GM18868 (cell line): ENCODE results near the gene CADPS2.
"Not testable (repeated sequence)": the region's sequence is repeated elsewhere in the genome, so short reads cannot be mapped to it uniquely, and the experiment has no call there.

Experiments used
- ATAC-seq: cut with Tn5 transposase; IDR thresholded peaks from one replicate; pipeline ENCODE4 v1.9.1; 2021; ENCODE audit warnings: mild to moderate bottlenecking, moderate library complexity; ENCODE audit not compliant: unreplicated experiment

The CADPS2 gene

DNA sequence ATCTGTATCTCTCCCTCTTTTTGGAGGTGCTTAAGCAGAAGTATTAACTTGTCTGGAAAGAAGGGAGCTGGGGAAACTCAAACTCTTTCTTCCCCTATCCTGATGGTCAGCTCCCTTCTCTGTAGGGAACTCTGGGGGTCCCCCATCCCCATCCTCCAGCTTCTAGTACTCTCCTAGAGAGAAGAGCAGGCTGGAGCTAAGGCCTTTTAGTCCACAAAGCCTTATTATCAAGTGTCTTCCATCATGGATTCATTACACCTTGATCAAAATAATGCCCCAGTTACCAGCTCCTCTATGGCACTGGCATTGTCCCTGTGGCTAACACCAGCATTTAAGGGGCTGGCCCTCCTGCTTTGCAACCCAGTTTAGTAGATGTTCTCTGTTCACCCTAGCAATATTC lies 35.7 kb downstream of the CADPS2 start:
- ATAC-seq = no peak

DNA sequence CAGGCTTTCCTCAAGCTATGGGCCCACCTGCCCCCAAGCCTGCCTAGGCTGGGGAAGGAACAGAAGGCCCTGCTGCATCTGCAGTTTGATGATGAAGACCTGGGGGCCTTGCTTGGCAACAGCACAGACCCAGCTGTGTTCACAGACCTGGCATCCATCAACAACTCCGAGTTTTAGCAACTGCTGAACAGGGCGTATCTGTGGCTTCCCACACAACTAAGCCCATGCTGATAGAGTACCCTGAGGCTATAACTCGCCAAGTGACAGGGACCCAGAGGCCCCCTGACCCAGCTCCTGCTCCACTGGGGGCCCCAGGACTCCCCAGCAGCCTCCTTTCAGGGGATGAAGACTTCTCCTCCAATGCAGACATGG lies 36.3 kb downstream of the CADPS2 start:
- ATAC-seq = no peak

DNA sequence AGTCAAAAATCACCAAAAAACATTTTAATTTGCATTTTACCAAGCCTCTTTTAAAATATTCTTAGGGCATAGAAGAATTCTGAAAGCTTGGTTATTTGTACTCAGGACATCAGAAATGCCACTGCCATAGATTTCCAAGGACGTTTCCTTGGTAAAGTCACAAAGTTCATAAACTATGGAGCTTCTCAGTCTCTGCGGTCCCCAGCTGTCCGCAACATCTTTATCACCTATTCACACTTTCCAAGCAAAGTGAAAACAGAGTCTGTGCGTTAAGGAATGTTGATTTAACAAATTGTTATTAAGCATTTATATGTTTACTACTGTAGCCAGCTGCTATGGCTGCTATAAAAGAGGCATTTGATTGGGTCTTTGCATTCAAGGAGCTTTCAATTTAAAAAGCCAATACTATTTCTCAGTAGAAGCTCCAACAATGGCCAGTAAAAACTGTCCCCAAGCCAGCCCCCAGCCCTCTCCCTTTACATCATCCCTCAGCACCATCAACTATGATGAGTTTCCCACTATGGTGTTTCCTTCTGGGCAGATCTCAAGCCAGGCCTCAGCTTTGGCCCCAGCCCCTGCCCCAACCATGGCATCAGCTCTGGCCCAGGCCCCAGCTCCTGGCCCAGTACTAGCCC lies 36.8 kb downstream of the CADPS2 start:
- no peak for ATAC-seq

DNA sequence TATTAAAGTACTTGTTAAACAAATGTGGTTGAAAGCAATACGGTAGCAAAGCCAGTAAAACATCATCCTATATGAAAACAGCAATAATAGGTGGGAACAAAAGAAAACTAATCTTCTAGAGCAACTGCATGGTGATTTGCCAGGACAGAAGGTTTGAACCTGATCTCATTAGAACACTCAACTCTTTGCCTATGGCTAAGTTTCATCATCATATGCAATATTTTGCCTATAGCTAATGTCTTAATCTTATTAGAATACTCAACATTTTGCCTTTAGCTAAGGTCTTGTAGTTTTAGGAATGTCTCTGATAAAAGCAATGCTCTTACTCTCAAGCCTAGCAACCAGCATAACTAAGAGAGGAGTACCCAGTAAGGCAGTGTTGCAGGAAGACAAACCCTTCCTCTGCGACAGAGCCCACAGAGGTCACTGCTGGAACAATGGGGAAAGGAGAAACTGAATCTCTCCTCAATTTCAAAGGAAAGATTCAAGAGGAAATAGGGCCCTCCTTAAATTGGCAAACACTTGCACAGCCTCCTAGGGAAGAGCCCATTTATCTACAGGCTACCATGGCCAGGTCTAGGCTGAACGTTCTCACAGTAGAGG lies 38.3 kb downstream of the CADPS2 start:
- ATAC-seq = no peak

DNA sequence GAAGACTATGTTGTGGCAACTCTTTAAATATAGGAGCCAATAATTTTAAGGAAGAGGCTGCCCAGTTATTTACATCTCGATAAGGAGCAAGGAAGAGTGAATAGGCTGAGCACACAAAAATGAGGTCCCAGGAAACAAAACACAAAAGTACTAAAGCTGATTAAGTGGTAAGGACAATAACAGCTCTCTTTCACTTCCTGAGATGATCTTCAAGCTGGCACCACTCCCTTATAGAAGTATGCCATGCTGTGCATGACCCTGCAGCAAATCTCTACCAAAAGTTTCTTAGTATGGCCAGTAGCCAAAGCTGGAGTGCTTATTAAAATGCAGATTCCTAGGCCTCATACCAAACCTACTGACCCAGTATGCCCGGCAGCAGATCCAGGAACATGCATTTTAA lies 39.7 kb downstream of the CADPS2 start:
- no peak for ATAC-seq

DNA sequence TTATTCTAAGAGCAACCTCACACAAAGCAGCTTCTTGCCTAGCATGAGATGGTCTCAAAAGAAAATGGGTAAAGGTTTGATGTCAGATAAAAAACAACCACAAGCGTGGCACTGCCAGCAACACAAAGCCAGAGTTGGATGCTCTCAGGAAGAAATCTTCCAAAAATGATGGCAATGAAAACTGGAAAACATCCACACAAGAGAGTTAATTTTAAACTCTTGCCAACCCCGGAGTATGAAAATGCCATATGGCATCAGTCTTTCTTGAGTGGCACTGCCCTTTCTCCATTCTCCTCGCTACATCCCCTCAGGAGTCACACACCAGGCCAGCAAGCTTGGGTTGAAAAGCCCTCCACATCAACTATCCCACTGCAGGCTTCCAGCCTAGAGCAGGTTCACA lies 41.0 kb downstream of the CADPS2 start:
- no peak for ATAC-seq

DNA sequence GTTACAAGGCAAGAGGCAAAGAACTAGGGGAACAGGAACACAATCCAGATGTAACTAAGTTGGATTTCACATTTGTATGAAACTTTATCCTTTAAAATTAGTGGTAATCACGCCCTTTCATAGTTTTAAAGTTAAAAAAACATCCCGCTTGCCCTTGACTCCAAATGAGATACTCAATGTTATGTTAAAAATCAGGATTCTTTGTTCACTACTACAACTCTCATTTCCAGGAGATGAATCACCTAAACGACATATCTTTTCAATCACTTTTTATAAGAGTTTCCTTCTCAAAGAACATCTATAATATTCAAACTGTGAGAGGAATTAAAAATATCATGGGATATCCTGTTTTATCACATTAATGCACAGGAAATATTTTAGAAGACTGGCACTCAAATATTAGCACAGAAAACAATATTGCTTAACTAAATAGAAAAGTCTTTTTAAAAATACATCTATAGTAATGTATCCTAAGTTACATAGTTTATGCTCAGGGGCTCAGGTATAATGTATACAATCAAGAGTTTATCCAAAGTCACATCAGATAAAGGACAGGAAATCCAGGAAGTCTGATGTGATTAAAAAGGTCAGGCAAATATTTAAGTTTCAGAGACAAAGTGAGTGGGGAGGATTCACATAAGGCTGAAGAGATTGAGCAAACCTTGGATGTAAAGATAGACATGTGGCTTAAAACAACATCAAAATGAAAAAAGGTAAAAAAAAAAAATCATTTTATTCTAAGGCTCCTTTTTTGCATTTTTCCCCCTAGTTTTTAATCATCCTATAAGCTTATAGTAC lies 41.9 kb downstream of the CADPS2 start:
- ATAC-seq = no peak

DNA sequence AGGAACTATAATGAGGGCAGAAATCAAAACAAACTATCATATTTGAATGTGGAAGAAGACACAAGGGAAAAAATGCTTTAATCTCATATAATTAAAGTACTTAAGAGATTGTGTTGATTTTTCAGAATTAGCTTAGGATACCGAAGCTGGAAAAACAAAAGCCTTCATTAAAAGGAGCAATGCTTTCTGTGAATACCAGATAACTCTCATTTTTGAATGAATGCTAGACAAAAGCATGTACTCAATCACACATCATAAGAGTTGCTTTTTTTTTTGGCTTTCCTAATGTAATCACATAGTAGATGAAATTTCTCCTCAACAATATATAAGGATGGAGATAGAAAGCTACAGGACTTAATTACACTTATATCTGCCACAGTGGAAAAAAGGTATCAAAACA lies 43.3 kb downstream of the CADPS2 start:
- ATAC-seq = no peak

DNA sequence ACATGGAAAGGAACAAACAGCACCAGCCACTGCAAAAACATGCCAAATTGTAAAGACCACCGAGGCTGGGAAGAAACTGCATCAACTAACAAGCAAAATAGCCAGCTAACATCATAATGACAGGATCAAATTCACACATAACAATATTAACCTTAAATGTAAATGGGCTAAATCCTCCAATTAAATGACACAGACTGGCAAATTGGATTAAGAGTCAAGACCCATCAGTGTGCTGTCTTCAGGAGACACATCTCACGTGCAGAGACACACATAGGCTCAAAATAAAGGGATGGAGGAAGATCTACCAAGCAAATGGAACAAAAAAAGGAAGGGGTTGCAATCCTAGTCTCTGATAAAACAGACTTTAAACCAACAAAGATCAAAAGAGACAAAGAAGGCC lies 50.0 kb downstream of the CADPS2 start:
- not testable (repeated sequence) for ATAC-seq

DNA sequence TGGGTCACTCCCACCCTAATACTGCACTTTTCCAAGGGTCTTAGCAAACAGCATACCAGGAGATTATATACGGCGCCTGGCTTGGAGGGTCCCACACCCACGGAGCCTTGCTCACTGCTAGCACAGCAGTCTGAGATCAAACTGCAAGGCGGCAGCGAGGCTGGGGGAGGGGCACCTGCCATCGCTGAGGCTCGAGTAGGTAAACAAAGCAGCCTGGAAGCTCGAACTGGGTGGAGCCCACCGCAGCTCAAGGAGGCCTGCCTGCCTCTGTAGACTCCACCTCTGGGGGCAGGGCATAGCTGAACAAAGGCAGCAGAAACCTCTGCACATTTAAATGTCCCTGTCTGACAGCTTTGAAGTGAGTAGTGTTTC lies 51.7 kb downstream of the CADPS2 start:
- not testable (repeated sequence) for ATAC-seq

DNA sequence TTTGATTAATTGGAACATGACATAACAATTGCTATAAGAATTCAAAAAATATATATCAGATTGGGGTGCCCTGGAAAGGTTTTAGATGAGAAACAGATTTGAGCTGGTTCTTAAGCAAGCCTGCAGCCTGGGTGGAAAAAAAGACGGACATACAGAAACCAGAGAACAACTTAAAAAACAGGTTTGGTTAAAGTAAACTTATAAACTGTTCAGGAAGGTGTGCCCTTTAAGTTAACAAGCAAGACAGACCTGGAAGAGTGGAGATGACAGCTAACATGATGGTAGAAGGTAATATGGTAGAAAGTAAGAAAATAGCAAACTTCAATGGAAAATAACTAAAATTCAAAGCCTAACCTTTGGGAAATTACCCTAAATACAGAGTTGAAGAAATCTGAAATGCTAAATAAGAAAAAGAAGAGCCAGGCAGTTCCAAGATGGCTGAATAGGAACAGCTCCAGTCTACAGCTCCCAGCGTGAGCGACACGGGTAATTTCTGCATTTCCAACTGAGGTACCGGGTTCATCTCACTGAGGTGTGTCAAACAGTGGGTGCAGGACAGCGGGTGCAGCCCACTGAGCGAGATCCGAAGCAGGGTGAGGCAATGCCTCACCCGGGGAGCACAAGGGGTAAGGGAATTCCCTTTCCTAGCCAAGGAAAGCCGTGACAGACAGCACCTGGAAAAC lies 52.2 kb downstream of the CADPS2 start:
- no peak for ATAC-seq

DNA sequence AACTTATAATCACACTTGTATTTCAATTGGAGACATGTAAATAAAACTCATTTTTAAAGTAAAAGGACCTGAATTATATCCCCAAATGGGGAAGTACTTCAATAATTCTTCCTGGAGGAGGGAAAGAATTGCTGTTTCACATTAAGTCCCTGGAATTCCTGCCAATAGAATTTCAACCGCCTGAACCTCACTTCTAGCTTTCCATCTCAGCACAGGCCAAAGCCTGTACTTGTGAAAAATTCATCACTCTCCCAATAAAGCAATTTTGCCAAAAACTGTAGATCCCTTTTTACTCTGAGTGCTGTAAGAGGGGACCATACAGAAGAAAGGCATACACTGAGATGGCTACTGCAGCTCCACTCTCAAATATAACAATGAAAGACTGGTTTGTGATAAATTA lies 54.8 kb downstream of the CADPS2 start:
- no peak for ATAC-seq

DNA sequence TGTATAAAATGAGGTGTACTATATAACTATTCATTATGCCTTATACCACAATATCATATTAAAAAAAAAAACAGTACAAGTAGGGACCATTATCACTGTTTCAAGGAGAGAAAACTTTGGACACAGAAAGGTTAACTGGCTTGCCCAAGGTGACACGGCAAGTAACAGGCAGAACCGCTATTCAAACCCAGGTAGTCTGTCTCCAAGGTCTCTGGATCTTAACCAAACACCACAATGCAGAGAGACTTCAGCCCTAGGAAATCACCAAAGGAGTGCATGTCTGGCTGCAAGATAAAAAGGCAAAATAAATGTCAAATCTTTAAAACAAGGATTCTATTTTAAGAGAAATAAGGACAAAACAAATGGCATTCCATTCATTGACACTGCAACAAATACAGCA lies 56.3 kb downstream of the CADPS2 start:
- ATAC-seq = no peak

DNA sequence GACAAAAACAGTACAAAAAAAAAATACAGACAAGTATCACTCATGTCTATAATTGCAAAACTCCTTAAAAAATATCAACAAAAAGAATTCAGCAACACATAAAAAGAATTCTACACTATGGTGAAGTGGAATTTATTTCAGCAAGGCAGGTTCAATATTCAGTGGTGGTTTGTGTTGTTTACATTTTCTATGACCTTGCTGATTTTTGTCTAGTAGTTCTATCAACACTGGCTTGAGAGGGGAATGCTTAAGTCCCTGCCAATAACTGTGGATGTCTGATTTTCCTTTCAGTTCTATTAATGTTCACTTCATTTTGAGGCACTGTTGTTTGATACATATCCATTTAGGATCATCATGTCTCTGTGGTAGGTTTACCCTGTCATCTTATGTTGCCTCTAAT lies 58.5 kb downstream of the CADPS2 start:
- ATAC-seq = no peak

DNA sequence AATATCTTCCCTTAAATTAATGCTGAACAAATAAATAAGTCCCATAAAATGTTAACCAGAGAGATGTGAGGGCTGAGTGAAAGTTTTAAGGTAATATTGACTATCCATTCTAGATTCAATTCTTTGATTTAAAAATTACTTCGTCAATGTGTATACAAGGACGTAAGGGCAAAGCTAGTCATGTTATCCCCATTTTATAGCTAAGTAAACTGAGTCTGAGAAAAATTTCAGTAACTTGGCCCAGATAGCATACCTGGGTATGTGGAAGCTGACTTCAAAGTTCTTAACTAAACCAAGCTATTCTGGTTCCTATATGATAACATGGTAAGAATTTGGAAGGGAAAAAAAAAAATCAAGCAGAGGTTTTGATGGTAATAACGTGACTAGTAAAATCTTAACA lies 72.4 kb downstream of the CADPS2 start:
- ATAC-seq = no peak

DNA sequence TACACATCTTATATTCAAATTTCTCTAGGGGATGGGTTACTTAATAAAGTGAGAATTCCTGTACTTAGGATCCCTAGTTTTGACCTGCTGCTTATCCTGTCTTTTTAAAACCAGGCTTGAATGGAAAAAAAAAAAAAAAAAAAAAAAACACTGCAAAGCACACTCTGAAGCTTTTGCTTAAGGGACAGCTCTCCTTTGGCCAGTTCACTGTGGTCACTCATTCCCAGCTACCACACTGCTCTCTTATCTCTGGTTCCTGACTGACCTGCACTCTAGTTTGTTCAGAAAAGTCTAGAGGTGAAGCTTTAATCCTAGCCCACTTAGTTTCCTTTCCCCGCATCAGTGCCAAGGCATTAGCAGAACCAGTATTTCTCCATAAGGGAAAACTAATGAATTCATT lies 82.4 kb downstream of the CADPS2 start:
- ATAC-seq = no peak

DNA sequence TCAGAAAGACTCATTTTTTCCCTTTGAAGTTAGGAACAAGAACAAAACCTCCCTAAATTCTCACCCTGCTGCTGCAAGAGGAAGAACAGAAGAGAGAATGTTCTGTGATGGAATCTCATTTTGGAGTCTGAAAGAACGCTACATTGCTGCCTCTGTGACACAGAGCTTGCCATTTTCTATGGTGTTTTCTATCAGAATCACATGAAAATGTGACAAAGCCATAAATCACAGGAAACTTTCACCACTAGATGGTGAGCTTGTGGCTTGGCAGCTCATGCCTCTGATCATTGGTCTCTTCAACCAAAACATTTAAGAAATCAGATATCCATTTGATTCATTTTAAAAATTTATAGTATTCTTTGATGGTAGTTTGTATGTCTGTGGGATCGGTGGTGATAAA lies 82.9 kb downstream of the CADPS2 start:
- ATAC-seq = peak; percentile 61

DNA sequence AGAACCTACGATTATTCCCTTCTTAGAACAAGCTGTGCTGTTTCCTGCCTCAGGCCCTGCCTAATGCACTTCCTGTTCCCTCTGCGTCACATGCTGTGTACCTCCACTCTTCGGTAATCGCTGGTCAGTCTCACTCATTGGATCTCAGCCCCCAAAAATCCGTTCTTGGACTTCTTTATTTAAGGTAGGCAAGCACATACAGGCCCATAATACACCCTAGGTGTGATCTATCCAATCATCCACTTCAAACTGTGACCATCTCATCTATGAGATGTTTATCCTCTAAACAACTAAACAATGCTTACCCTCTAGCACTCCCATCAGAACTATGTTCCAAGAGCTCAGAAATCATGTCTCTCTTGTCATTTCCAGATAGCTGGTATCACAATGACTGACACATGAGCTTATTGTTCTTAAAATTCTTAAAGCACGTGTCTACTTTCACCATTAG lies 83.9 kb downstream of the CADPS2 start:
- no peak for ATAC-seq

DNA sequence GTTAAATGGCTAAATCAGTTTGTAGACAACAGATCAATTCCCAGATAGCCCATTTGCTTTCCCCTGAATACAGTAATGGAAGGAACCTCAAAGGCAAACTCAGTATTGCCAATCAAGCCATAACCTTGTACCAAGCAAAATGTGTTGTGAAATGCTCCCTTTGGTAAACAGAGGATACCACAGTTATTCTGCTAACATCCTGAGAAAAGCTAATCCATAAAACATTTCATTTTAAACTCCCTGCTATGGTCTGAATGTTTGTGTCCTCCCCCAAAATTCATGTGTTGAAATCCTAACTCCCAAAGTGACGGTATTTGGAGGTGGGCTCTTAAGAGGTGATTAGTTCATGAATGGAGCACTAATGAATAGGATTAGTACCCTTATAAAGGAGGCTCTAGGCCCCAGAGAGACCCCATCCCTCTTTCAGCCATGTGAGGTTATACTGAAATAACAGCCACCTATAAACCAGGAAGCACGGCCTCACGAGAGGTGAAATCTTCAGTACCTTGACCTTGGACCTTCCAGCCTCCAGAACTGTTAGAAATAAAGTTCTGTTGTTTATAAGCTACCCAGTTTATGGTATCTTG lies 94.2 kb downstream of the CADPS2 start:
- no peak for ATAC-seq

DNA sequence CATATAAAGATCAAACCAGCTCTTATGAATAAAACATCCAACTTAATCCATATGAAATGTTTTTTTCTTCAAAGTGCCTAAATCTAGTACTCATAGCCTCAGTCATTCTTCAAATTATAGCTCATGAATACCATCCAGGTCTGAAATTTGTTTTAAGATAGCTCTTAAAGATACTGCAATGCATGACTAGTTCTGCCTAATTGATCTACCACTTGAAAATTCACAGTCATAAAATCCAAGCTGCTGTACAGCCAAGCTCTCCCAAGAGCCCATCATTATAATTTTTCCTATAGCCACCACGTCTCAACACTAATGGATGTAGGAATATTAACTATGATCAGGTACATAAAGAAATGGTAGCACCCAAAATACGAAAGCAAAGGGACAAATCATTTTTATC lies 95.7 kb downstream of the CADPS2 start:
- ATAC-seq = no peak

DNA sequence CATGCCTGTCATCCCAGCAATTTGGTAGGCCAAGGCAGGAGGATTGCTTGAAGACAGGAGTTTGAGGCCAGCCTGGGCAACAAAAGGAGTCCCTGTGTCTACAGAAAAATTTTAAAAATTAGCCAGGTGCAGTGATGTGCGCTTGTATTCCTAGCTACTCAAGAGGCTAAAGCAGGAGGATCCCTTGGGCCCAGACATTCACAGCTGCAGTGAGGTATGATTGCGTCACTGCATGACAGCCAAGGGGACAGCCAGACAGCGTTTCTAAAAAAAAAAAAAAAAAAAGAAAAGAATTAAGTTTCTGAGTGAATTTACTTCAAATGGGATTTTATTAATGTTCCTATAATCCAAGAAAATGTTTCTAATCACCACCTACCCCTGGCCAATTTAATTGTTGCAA lies 96.1 kb downstream of the CADPS2 start:
- ATAC-seq = no peak
